Prostate gland (tissue), 2 donors: ENCODE measurements around the gene WWC2. TPM values are rescaled to one million over a fixed set of nuclear protein-coding genes. Genes with fewer than 3 reads are reported as not detected.

Experiments
- DNase-seq: peaks from one replicate; pipeline ENCODE4 v3.0.0-alpha.2; 2019; ENCODE audit warnings: low spot score
- H3K27ac ChIP-seq, 2 donors: fragments of 200-600 bp; sonication (generic); 2 replicates each; pipeline ENCODE4 v1.5.1; 2017 to 2019
- H3K27me3 ChIP-seq: fragments of 200-600 bp; sonication (generic); replicated peaks from 2 replicates; pipeline ENCODE4 v1.5.1; 2019; ENCODE audit not compliant: insufficient read depth
- H3K36me3 ChIP-seq, 2 donors: fragments of 200-600 bp; sonication (generic); 1 replicate in 1 of 2; 2 replicates in 1 of 2; pipeline versions ENCODE4 v1.5.1 to v1.8.1; 2017 to 2019
- H3K4me1 ChIP-seq: fragments of 200-600 bp; sonication (generic); replicated peaks from 2 replicates; pipeline ENCODE4 v1.5.1; 2019
- H3K4me3 ChIP-seq, 2 donors: fragments of 200-600 bp; sonication (generic); 2 replicates each; pipeline ENCODE4 v1.5.1; 2017 to 2019
- H3K9me3 ChIP-seq: fragments of 200-600 bp; sonication (generic); 2 replicates; pipeline ENCODE4 v1.5.1; 2017
- POLR2A ChIP-seq: fragments of 450-650 bp; IDR thresholded peaks from one replicate; pipeline ENCODE4 v1.6.1; 2016; ENCODE audit warnings: antibody characterized with exemption, mild to moderate bottlenecking
- POLR2AphosphoS5 ChIP-seq: sonication (generic); formaldehyde crosslinking; IDR thresholded peaks from one replicate; pipeline ENCODE4 v1.6.1; 2017; ENCODE audit warnings: antibody characterized with exemption
- WGBS: methylation state at CpG from one replicate; pipeline ENCODE4 v1.1.5; 2018; 5-methylcytosine and 5-hydroxymethylcytosine counted together
- intact Hi-C: fragments of 100-400 bp; cut with DNase I; formaldehyde crosslinking; loops from one replicate; pipeline ENCODE4 v1.14.2; 2022
- total RNA-seq, 2 donors: library from RNA; depleted of rRNA; stranded (reverse); fragments of >200 nt; gene quantifications; one replicate each; pipeline ENCODE4 v1.1.0, GENCODE V29; 2016
- TF ChIP-seq, protein P1 (sequence below), 4 experiments: fragments of 200-600 bp in 2 of 4; fragments of 450-650 bp in 2 of 4; sonication (generic) in 2 of 4; IDR thresholded peaks; 1 replicate in 3 of 4; 2 replicates in 1 of 4; pipeline ENCODE4 v1.5.1; 2016 to 2019; ENCODE audit warnings: antibody characterized with exemption in 4 of 4, mild to moderate bottlenecking in 2 of 4, moderate library complexity in 2 of 4

The WWC2 gene
- total RNA-seq, 2 donors from 2014 or later: 17.6 to 44.1 TPM

GRCh38 chr4:183096276-183096965, 2.6 kb upstream of the WWC2 start:
- Histone ChIP-seq H3K9me3 (no peaks in the 10 kb centered on the region), H3K27me3 (no peaks in the 10 kb centered on the region), H3K4me1 (peaks cover 2% of the 10 kb centered on the region), H3K27ac (no peak overlapping the region), H3K36me3 (no peaks in the 10 kb centered on the region), H3K4me3 (no peak overlapping the region)
- 63% methylated on average over 15 of the region's 15 CpGs for WGBS
- intact Hi-C loops: no loop called here
- DNase-seq: no peak
- TF ChIP-seq POLR2AphosphoS5: no peak
- TF ChIP-seq, protein P1, sequence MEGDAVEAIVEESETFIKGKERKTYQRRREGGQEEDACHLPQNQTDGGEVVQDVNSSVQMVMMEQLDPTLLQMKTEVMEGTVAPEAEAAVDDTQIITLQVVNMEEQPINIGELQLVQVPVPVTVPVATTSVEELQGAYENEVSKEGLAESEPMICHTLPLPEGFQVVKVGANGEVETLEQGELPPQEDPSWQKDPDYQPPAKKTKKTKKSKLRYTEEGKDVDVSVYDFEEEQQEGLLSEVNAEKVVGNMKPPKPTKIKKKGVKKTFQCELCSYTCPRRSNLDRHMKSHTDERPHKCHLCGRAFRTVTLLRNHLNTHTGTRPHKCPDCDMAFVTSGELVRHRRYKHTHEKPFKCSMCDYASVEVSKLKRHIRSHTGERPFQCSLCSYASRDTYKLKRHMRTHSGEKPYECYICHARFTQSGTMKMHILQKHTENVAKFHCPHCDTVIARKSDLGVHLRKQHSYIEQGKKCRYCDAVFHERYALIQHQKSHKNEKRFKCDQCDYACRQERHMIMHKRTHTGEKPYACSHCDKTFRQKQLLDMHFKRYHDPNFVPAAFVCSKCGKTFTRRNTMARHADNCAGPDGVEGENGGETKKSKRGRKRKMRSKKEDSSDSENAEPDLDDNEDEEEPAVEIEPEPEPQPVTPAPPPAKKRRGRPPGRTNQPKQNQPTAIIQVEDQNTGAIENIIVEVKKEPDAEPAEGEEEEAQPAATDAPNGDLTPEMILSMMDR (IDR thresholded peaks at IDR 0.05): no peak
- TF ChIP-seq POLR2A: no peak

DNA sequence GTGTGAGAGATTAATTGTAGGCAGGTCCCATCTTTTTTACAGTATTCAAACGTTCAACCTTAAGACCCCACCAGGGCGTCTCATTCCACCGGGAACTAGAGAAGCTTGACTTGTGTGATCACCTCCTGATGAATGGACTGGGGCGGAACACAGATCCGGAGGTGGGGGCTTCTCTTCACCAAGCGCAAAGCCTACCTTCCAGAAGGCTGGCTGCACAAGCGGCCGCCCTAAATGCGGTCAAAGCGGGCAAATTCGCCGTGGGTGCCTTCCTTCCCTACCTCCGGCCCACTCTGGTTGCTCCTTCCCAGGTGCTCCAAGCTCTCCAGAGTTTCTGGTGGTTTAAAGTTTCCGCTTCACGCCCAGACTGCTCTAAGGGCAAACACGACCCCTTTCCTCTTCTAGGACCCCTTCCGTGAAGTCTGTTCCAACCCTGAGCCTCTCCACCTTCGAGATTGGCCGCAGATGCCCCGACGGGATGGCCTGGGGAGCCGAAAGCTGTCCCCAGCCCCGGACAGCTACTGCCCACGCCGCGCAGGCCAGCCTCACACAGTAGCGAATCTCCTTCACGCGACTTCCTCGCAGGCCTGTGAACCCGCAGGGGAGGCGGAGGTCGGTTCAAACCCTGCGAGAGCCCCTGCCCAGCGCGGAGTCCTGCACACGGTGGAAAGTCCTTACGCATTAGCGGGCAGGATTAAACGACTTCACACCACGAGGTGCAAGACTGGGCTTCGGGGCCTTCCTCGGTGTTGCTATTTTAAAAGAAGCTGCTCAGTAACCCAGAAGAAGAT, 1.6 kb upstream of the WWC2 start:
- intact Hi-C loops: no loop called here
- peaks cover 2% of the 10 kb centered on the region for H3K4me1 ChIP-seq
- TF ChIP-seq, protein P1 (IDR thresholded peaks at IDR 0.05): no peak
- no peak for TF ChIP-seq POLR2AphosphoS5
- TF ChIP-seq POLR2A: no peak
- H3K9me3 ChIP-seq: no peaks in the 10 kb centered on the region
- no peak for DNase-seq
- peak overlapping the region; percentile 82 to 92 for H3K4me3 ChIP-seq
- no peaks in the 10 kb centered on the region for H3K27me3 ChIP-seq
- no peaks in the 10 kb centered on the region for H3K36me3 ChIP-seq
- 49% methylated on average over 43 of the region's 43 CpGs for WGBS
- peak overlapping the region; percentile 95 to 96 for H3K27ac ChIP-seq

DNA sequence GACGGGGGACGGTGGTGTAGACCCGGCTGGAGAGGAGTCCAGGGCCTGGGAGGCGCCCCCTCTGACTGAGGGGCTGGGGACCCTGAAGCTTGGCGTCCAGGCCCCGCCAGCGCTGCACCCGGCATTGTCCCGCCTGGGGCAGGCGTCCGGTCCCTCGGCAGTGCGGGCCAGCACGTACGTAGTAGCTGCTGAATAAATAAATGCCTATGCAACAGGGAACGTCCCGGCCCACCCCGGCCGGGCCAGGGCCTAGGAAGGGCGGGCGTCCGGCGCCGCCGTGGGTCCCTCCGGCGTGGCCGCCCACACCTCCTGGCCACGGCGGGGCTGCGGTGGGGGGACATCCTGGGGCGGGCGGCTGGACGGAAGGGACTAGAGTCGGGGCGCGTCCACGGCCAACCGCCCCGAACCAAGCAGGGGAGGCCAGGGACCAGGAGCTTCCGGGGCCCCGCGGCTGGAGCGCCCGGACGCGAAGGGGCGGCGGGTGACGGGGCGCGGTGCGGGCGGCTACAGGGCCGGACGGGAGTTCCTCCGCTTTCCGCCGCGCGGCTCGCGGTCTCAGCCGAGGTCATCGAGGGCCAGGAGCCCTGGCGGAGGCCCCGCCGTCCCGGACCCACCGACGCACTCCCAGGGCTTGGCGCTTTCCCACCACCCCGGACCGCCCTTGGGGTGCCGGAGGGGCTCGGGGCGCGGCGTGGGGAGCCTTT, 886 bp upstream of the WWC2 start:
- H3K4me3 ChIP-seq: peak overlapping the region; percentile 82 to 92
- intact Hi-C loops: no loop called here
- no peaks in the 10 kb centered on the region for H3K9me3 ChIP-seq
- H3K36me3 ChIP-seq: no peaks in the 10 kb centered on the region
- 1% methylated on average over 54 of the region's 79 CpGs for WGBS
- peak; percentile 50 for DNase-seq
- no peaks in the 10 kb centered on the region for H3K27me3 ChIP-seq
- H3K4me1 ChIP-seq: peaks cover 2% of the 10 kb centered on the region
- H3K27ac ChIP-seq: peak overlapping the region; percentile 95 to 96
- TF ChIP-seq POLR2AphosphoS5 (no peak), POLR2A (peak; percentile 26)
- TF ChIP-seq, protein P1 (IDR thresholded peaks at IDR 0.05): peak in 1 of 4 experiments; percentile 2

- peak; percentile 12 for DNase-seq
- Histone ChIP-seq H3K36me3 (no peaks in the 10 kb centered on the region), H3K9me3 (no peaks in the 10 kb centered on the region), H3K27me3 (no peaks in the 10 kb centered on the region), H3K4me1 (peaks cover 2% of the 10 kb centered on the region), H3K27ac (peak overlapping the region; percentile 95 to 96), H3K4me3 (peak overlapping the region; percentile 82 to 92)
- TF ChIP-seq POLR2AphosphoS5 (no peak), POLR2A (no peak)
- TF ChIP-seq, protein P1 (IDR thresholded peaks at IDR 0.05): no peak
- intact Hi-C loops: no loop called here
- WGBS: 2% methylated on average over 40 of the region's 73 CpGs
Observed at GRCh38 chr4:183099537-183100297, 660 bp downstream of the WWC2 start.
